SKM-1 treated with dmso at 0.1 percent for 144 hours (cell line): ENCODE data around the gene SPATA32.

Experiments
- DNase-seq: peaks from one replicate; lab custom pipeline; 2025; ENCODE audit not compliant: unreplicated experiment; lab: John Stamatoyannopoulos, UW

Gene SPATA32

GRCh38 chr17:45230410-45230786 lies 31.5 kb downstream of the SPATA32 start:
- no peak for DNase-seq

DNA sequence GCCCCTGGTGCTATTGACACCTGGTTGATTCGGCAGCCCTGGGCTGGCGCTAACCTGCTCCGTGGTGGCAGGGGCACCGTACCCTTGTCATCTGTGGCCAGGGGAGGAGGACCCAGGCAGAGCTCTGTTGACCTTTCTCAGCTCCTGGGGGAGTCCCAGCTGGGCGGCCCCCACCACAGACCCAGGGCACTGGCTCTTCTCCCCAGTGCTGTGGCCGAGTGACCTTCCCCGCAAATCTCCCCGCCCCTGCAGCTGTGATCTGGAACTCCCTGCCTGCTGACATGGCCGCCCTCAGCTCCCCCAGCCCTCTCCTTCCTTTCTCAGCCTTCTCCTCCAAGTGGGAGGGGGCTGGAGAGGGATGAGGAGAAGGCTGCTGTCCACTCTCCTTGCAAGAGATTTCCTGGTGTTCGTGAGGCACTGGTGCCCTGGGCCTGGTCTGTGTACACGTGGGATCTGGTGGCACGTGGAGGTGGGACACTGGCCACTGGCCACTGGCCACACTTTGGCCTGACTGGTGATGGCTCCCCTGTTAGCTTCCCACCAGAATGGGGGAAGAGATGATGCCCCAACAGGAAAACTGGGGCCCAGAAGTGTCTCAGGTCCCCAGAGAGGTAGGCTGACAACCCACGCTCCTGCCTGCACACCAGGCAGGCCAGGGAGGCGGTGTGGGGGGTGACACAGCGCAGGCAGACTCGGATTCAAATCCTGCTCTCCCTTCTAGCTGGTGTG lies 32.0 kb downstream of the SPATA32 start:
- DNase-seq: no peak

GRCh38 chr17:45228763-45229539 lies 32.9 kb downstream of the SPATA32 start:
- peak; percentile 97 for DNase-seq

GRCh38 chr17:45227926-45228762 lies 33.8 kb downstream of the SPATA32 start:
- DNase-seq: no peak

DNA sequence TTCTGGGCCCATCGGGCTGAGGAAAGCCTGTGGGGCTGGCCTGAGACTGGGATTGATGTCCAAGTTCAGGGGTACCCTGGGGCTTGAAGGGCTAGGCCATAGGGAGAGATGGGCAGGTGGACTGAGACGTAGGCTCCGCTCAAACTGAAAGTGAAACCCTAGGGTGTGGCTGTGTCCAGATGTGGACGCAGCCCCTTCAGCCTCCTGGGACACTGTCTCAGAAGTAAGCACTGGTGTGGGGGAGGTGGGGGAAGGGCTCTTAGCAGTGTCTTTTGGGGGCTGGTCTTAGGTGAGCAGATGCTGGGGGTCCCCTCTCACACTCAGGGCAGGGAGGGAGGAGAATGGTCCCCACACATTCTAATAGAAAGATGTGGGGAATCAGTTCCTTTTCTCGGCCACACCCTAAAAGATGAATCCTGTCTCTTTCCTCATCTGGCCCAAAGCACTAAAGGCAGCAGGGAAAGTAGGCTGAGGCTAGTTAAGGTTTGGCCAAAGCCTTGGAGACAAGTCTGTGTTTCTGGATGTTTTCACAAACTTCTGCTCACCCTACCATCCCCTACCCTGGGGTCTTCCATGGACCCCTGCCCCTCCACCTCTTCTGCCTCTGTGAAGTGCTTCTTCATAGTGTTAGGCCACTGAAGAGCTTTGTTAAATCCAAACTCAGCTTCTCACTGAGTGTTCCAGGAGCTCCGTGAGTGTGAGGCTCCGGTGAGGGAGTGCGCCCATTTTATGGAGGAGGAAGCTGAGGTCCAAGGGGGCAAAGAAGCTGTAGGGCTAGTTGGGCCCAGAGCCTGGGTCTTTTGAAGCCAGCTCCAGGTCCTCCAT lies 34.6 kb downstream of the SPATA32 start:
- DNase-seq: peak; percentile 12

GRCh38 chr17:45226576-45226975 lies 35.3 kb downstream of the SPATA32 start:
- no peak for DNase-seq

DNA sequence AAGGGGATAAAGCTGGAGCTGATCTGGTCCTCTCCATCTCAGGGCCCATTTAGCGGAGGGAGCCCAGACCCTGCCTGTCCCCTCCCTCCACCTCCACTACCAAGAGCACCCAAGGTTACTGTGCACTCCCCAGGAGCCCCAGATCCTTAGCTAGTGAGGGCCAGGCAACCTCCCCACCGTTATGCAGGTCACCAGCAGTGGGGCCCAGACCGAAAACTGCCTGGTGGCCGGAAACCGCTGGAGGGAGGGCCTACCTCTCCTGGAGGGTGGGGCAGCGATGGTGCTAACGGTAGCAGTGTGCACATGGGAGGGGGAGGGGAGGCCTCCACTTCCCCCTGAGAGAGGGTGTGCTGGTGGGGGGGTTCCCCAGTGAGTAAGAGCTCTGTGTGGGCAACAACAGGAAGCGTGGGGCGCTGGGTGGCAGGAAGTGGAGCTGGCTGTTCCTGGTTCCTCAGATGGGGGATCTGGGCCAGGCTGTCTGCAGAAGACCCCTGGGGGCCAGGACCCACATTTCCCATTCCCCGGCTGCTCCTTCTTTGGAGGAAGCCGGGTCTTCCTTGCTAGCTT lies 35.8 kb downstream of the SPATA32 start:
- peak; percentile 97 for DNase-seq

GRCh38 chr17:45225051-45225700 lies 36.7 kb downstream of the SPATA32 start:
- DNase-seq: no peak

DNA sequence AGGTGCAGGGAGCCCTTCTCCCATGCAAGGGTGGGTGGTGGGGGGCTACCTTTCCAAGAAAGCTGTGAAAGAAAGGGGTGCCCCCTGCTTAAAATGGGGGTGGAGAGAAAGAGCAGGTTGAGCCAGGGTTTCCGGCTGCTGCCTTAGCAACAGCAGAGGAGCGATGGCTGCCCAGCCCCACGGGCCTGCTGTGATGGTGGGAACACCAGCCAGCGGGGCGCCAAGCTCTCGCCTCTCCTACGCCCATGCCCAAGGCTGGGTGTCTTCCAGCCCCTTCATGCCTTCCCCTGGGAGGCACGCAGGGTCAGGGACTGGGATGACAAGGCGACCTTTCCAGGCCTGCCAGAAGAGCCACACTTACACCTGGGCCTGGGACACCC lies 37.2 kb downstream of the SPATA32 start:
- no peak for DNase-seq

DNA sequence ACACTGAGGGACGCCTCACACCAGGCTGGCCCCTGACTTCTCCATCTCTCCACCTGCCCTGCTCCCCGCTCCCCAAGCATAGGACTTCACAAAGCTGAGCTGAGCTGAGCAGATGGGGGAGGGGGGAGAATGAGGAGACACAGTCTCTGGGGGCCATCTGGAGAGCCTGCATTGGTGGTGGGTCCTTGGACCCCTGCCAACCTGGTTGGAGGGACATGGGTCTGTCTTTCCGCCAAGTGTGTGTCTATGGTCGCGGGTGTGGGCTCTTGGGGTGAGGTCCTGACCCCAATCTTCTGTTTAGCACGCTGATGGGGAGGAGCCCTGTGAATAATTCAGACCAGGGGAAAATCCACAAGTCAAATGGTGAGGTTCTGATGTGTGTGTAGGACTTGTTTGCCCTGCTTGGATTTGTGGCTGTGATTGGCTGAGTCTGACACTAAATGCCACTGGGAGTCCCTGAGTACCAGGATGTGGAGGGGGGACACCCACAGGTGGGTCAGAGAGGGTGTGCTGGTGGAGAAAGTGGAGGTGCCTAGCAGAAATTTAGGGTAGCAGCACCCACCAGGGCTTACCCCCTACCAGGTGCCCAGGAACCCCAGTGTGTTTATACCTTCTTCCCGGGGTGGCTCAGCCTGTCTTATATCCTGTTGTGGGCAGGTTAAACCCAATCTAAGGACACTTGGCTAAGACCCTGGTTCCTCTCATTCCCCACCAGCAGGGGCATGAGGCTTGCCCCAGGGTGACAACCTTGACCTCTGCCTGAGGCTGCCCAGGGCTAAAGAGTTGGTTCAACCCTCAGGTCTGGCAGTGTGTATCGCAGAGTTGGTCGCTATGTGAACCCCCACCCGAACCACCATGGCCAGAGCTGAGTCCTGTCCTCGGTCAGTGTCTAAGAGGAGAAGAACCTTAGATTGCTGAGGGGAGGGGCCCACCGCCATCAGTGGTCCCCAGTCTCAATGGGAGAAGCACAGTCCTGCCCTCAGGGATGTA lies 38.1 kb downstream of the SPATA32 start:
- DNase-seq: no peak

DNA sequence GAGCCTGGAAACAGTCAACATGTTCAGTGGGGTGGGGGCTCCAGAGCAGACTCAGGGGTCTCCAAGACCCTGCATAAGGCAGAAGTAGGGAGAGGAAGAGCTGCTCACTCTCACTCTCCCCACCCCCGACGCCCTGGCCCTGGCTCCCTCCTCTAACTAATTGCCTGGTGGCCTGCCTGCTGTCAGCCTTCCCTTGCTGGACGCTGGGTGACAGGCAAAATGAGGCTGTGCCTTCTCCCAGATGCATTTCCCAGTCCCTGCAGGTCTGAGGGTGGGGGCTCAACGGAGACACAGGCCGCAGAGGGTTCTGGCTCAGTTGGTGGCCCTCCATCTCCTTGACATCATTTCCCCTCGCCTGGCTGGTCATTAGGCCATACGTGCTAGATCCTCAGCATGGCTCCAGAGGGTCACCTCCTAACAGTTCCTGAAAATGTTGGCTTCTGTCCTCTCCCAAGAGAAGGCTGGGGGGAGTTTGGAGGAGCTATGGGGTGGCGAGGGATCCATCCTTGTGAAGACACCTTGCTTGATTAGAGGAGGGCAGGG lies 38.8 kb downstream of the SPATA32 start:
- DNase-seq: no peak

DNA sequence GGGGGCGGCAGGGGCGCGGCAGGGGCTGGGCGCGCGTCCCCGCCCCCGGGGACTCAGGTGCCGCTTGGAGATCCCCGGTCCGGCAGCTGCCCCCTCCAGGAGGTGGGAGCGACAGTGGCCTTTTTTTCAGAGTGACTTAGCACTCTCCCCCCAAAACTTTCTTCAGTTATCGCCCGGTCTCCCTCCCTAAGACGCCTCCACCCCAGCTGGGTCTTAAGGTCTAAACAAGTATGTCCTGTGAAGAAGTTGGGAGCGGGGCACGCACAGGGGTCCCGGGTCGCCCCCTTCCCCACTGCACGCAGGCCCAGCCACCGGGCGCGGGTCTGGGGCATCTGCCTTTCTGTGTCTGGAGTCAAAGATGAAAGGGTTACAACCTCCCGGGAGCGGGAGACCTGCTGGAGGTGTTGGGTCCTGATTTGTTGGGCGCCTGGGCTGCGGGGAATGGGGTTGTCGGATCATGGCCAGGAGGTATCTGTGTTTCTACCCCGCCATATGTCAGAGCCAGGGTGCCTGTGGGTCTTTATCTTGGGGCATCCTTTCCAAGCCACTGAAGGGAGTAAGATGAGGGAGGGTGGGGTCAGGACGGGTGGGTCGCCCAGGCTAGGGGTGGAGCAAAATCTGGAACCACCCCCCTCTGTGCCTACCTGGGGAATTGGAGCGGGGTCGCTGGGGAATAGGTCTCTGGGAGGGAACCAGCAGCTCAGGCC lies 39.5 kb downstream of the SPATA32 start:
- DNase-seq: no peak

DNA sequence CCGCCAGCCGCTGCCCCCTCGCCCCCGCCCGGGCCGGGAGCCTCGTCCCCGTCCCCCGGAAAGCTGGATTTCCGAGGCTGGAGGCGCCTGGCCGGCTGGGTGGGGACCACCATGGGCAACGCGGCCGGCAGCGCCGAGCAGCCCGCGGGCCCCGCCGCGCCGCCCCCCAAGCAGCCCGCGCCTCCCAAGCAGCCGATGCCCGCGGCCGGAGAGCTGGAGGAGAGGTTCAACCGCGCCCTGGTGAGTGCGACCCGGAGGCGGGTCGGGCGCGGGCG lies 39.9 kb downstream of the SPATA32 start:
- DNase-seq: no peak

DNA sequence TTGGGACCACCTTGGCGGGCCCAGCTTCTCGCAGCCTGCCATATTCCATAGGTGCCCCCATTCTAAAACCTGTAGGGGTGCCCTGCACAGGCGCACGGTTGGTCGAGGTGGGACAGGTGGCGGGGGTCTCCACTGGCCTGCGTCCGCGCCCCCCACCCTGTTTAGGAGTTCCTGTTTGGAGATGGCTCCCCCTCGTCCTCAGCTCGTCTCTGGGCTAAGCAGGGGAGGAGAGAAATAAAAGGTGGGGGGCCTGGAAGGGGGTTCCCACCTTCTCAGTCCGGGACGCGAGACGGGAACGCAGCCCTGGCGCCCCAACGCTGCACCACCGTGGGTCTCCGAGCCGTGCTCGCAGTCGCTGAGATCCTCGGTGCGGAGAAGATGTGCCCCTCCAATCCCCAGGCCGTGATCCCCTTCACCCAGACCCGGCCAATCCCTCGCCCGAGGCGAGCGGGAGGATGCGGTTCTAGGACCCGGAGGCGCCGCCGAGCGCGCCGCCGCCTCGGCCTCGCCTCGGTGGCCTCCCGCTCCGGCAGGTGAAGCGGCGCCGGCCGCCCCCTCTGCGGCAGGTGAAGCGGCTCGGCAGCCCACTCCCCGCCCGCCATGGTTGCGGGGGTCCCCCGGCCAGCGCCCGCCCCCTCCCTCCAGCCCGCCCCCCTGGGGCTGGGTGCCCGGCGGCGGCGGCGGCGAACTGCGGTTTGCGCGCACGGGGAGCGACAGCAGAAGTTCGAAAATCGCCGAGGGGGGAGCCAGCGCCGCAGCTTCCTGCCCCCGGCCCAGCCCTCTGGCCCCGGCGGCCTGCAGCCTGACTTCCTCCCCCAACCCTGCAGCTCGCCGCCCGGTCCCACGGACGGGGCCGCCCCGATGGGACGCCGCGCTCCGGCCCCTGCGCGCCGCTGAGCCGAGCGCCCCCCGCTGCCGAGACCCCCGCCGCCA lies 40.5 kb downstream of the SPATA32 start, which contains the start of gene FMNL1:
TSS of gene FMNL1 (plus strand) at position 805 of the 933 bp plus-strand sequence. CDS start 240 bp downstream, outside the sequence.
- peak; percentile 64 for DNase-seq

- DNase-seq: no peak
Observed at GRCh38 chr17:45220079-45220478, 41.8 kb downstream of the SPATA32 start.

- peak; percentile 52 for DNase-seq
Observed at GRCh38 chr17:45218895-45219661, 42.8 kb downstream of the SPATA32 start.
